ENCODE measurements around the gene SORCS2. TPM values are rescaled to one million over a fixed set of nuclear protein-coding genes. Genes with fewer than 3 reads are reported as not detected.

Gene SORCS2
- total RNA-seq, 3 donors from 2014 or later = 0.66 to 1.3 (median 0.80) TPM

- no peaks in the 10 kb centered on the region for H3K4me1 ChIP-seq
- TF ChIP-seq POLR2A (IDR thresholded peaks at IDR 0.05) = no peak
- TF ChIP-seq POLR2AphosphoS5 (IDR thresholded peaks at IDR 0.05) = no peak
- TF ChIP-seq CTCF (IDR thresholded peaks at IDR 0.05) = no peak
- intact Hi-C loops (cut with DNase I; ENCODE audit: low total_unique reads) = no loop called here
These were observed 339.3 kb downstream of the SORCS2 start for GRCh38 chr4:7531640-7531994.

DNA sequence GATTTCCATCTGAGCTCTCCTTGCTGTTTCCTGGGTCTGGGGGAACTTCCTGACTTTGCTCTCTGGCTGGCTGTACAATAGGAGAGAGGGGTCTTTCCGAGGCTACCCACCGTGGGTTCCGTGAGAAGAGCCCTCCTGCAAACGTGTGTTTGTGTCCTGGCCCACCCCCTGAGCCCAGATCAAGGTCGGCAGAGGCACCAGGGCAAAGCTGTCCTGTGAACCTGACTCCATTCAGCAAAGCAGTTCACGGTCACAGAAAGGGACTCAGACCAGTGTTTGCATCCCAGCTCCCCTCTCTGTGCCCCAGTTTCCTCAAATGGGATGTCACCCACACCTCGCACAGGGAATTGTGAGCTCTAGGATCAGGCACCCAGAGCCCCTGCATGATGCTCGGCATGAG, 339.7 kb downstream of the SORCS2 start:
- TF ChIP-seq POLR2AphosphoS5 (IDR thresholded peaks at IDR 0.05) = no peak
- no peak for TF ChIP-seq POLR2A (IDR thresholded peaks at IDR 0.05)
- no peak for TF ChIP-seq CTCF (IDR thresholded peaks at IDR 0.05)
- Histone ChIP-seq H3K4me1 (no peaks in the 10 kb centered on the region), H3K9me3 (peaks cover 0 to 3% of the 10 kb centered on the region in 2 donors), H3K27ac (no peak overlapping the region), H3K36me3 (no peaks in the 10 kb centered on the region), H3K27me3 (peaks cover 0 to under 1% of the 10 kb centered on the region in 2 donors), H3K4me3 (no peak overlapping the region)
- intact Hi-C loops (cut with DNase I; ENCODE audit: low total_unique reads) = no loop called here
- DNase-seq (ENCODE audit: low spot score in 2 of 2) = no peak

More at GRCh38 chr4:7531640-7531994, 339.3 kb downstream of the SORCS2 start:
- no peaks in the 10 kb centered on the region for H3K36me3 ChIP-seq
- DNase-seq (ENCODE audit: low spot score in 2 of 2) = no peak
- peaks cover 0 to 3% of the 10 kb centered on the region in 2 donors for H3K9me3 ChIP-seq
- no peak overlapping the region for H3K27ac ChIP-seq
- H3K4me3 ChIP-seq = no peak overlapping the region
- H3K27me3 ChIP-seq = peaks cover 0 to 4% of the 10 kb centered on the region in 2 donors

DNA sequence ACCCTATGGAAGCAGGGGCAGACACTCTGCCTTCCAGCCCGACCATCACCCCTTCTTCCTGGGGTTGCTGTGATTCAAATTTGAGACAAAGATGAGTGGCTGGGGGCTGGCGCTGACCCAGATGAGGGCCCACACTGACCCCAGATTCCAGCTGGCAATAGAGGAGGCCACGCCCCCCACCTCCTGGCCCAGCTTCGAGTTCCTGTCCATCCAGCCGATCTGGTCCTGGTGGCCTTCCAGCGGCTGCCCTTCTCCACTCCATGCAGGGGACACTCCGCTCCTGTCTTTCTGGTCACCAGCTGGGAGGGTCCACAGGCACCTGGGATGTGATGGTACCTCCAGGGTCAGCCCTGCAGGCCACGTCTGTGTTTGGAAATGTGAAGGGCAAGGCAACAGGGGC, 340.9 kb downstream of the SORCS2 start:
- Histone ChIP-seq H3K9me3 (peaks cover 0 to 3% of the 10 kb centered on the region in 2 donors), H3K4me1 (no peaks in the 10 kb centered on the region), H3K27me3 (no peaks in the 10 kb centered on the region), H3K36me3 (no peaks in the 10 kb centered on the region), H3K4me3 (no peak overlapping the region), H3K27ac (no peak overlapping the region)
- TF ChIP-seq CTCF (IDR thresholded peaks at IDR 0.05) (no peak), POLR2A (IDR thresholded peaks at IDR 0.05) (no peak), POLR2AphosphoS5 (IDR thresholded peaks at IDR 0.05) (no peak)
- intact Hi-C loops (cut with DNase I; ENCODE audit: low total_unique reads) = no loop called here
- DNase-seq (ENCODE audit: low spot score in 2 of 2) = no peak

GRCh38 chr4:7535094-7535493, 342.8 kb downstream of the SORCS2 start:
- TF ChIP-seq POLR2AphosphoS5 (IDR thresholded peaks at IDR 0.05) = no peak
- no peak for TF ChIP-seq CTCF (IDR thresholded peaks at IDR 0.05)
- TF ChIP-seq POLR2A (IDR thresholded peaks at IDR 0.05) = no peak
- Histone ChIP-seq H3K9me3 (peaks cover 3 to 4% of the 10 kb centered on the region in 2 donors), H3K4me1 (no peaks in the 10 kb centered on the region), H3K27me3 (no peaks in the 10 kb centered on the region), H3K36me3 (no peaks in the 10 kb centered on the region), H3K27ac (no peak overlapping the region), H3K4me3 (no peak overlapping the region)
- DNase-seq (ENCODE audit: low spot score in 2 of 2) = no peak
- intact Hi-C loops (cut with DNase I; ENCODE audit: low total_unique reads) = no loop called here

- H3K4me1 ChIP-seq = no peaks in the 10 kb centered on the region
- no peak for TF ChIP-seq POLR2A (IDR thresholded peaks at IDR 0.05)
- TF ChIP-seq CTCF (IDR thresholded peaks at IDR 0.05) = no peak
- no peak for TF ChIP-seq POLR2AphosphoS5 (IDR thresholded peaks at IDR 0.05)
- H3K27me3 ChIP-seq = no peaks in the 10 kb centered on the region
- H3K27ac ChIP-seq = no peak overlapping the region
- no peaks in the 10 kb centered on the region for H3K36me3 ChIP-seq
- no peak for DNase-seq (ENCODE audit: low spot score in 2 of 2)
- intact Hi-C loops (cut with DNase I; ENCODE audit: low total_unique reads) = no loop called here
- peaks cover 3 to 4% of the 10 kb centered on the region in 2 donors for H3K9me3 ChIP-seq
- no peak overlapping the region for H3K4me3 ChIP-seq
These were observed 343.3 kb downstream of the SORCS2 start for GRCh38 chr4:7535619-7536018.

All from breast epithelium (tissue), 4 donors.